Coronary artery (tissue), 2 donors: ENCODE measurements around the gene FRMD4A.

Experiments
- DNase-seq: peaks from one replicate; pipeline ENCODE4 v3.0.0-alpha.2; 2017; ENCODE audit warnings: low spot score
- H3K27ac ChIP-seq, 2 donors: fragments of 200-600 bp; sonication (generic); one replicate each; pipeline ENCODE4 v1.5.1; 2016 to 2019
- H3K4me3 ChIP-seq: fragments of 200-600 bp; sonication (generic); 2 replicates; pipeline ENCODE4 v1.5.1; 2016; ENCODE audit warnings: mild to moderate bottlenecking, moderate library complexity
- CTCF ChIP-seq: fragments of 200-600 bp; sonication (generic); IDR thresholded peaks from one replicate; pipeline ENCODE4 v1.5.1; 2019; ENCODE audit warnings: antibody characterized with exemption

Gene FRMD4A

DNA sequence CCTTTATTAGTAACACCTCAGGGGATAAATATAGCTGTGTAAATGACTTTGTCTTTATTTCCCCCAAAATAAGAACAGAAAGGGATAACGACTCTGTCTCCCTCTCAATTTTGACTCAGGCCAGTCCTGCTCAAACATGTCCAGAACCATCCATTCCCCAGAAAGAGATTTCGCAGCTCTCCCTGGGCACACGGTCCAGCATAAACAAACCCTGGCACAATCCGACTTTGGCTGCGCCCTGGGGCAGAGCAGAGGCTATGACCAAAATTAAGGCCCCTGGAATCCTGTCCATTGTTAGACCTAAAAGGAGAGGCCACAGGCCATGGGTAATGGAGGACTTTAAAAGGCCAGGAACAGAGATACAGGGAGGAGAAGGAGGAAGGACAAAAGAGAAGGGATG is 644.8 kb downstream of the FRMD4A start:
- no peak for TF ChIP-seq CTCF
- Histone ChIP-seq H3K4me3 (no peak overlapping the region), H3K27ac (peak overlapping the region; percentile 46 to 77)
- DNase-seq: no peak

DNA sequence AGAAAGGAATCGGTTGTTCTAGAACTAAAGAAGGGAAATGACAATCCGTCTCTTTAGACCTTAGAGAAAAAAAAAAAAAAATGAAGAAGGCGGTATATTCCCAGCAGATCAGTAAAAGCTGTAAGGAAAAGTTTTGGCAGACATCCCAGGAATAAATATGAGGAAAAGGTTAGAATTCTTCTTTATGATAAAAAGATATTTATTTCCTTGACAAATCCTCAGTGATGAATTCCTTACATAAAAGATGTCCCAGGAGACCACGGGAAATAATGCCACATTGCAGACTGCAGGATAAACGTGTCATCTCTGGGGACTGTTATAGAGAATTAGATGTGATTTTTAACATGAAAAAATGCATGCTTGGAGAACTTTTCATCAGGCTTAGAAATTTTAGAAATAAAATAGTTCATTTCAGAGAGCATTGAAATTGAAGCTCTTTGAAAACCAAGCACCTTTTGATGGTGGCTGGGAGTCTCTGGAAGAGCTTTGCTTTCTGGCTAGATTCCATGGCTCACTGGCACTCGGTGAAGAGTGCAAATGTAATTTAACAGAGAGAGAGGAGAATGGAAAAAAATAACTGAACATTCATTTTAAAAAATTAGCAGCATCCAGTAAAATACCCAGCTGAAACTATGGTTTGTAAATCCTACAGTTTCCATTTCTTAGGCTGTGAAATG is 645.8 kb downstream of the FRMD4A start:
- Histone ChIP-seq H3K27ac (peak overlapping the region; percentile 46 to 77), H3K4me3 (peak overlapping the region; percentile 41)
- TF ChIP-seq CTCF: no peak
- DNase-seq: no peak

- TF ChIP-seq CTCF: no peak
- Histone ChIP-seq H3K27ac (peak overlapping the region; percentile 28 to 73), H3K4me3 (peak overlapping the region; percentile 41)
- peak; percentile 76 for DNase-seq
Observed at GRCh38 chr10:13684252-13684791, 646.4 kb downstream of the FRMD4A start.

DNA sequence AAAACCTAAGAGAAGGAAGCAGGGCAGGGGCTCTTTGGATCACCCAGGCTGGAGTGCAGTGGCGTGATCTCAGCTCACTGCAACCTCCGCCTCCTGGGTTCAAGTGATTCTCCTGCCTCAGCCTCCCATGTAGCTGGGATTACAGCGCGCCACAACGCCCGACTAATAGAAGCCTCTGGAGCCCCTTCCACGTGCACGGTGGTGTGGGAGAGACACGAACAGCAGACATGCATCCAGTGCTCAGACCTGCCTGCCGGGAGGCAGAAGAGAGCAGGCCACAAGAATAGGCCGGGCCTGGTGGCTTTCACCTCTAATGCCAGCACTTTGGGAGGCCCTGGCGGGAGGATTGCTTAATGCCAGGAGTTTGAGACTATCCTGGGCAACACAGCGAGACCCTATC is 647.7 kb downstream of the FRMD4A start:
- no peak for TF ChIP-seq CTCF
- no peak overlapping the region for H3K4me3 ChIP-seq
- peak overlapping the region in 1 of 2 donors; percentile 31 for H3K27ac ChIP-seq
- DNase-seq: peak; percentile 72

DNA sequence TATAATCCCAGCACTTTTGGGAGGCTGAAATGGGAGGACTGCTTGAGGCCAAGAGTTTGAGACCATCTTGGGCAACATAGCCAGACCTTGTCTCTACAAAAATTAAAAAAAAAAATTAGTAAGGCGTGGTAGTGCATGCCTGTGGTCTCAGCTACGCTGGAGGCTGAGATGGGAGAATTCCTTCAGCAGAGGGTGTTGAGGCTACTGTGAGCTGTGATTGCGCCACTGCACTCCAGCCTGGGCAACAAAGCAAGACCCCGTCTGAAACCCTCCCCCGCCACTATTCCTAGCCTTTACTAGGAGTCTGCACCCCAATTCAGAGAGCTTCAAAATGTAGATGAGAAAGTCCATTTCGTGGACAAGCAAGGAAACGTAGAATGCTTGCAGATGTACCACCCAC is 648.8 kb downstream of the FRMD4A start:
- Histone ChIP-seq H3K4me3 (no peak overlapping the region), H3K27ac (no peak overlapping the region)
- DNase-seq: no peak
- no peak for TF ChIP-seq CTCF

DNA sequence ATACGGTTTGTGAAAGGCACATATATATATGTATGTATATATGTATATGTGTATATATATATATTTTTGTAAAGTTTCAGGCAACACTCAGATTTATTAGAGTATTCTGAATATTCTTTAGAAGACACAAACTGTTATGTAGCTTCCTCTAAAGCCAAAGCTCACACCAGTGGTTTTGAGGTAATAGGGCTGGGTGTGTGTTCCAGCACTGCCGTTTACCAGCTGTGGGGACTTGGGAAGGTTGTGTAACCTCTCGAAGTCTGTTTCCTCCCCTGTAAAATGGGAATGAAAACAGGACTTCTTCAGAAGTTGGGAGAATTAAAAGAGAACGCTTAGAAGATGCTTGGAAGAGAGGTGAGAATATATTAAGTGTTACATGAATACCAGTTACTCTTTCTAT is 649.2 kb downstream of the FRMD4A start:
- DNase-seq: no peak
- TF ChIP-seq CTCF: no peak
- Histone ChIP-seq H3K4me3 (no peak overlapping the region), H3K27ac (no peak overlapping the region)

DNA sequence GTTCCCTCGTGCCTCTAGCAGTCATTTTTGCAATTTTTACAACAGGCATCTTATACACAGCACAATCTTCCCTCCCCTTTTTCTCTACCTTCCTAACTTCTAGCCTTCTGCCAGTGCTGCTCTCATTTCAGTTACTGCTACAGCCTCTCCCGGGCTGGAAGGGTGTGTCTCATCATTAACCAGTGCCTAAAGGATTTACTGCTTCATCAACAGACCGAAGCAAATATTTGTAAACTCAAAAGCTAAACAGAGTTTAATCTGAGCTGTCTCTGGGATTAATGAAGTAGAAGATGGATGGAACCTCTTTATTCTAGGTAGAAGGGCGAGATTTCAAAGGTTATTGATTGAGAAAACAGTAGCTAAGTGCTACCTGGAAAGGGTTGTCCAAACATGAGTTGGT is 649.6 kb downstream of the FRMD4A start:
- no peak for DNase-seq
- no peak overlapping the region for H3K27ac ChIP-seq
- no peak for TF ChIP-seq CTCF
- no peak overlapping the region for H3K4me3 ChIP-seq
